Upper lobe of left lung (tissue), 6 donors: ENCODE results near the gene MAD1L1. TPM values are rescaled to one million over a fixed set of nuclear protein-coding genes. Genes with fewer than 3 reads are reported as not detected.

Experiments used
- ATAC-seq, 2 donors: fragments of 200-7000 bp; cut with Tn5 transposase; one replicate each; pipeline ENCODE4 v1.9.1; 2022; ENCODE audit warnings: mild to moderate bottlenecking in 2 of 2, moderate library complexity in 2 of 2; ENCODE audit not compliant: low FRiP score in 2 of 2
- DNase-seq, 2 donors: peaks; one replicate each; pipeline ENCODE4 v3.0.0-alpha.2; 2019 to 2020
- H3K27ac ChIP-seq, 4 donors: fragments of 200-600 bp; sonication (generic); one replicate each; pipeline ENCODE4 v1.5.1; 2016 to 2019
- H3K27me3 ChIP-seq, 4 donors: fragments of 200-600 bp; sonication (generic); one replicate each; pipeline ENCODE4 v1.5.1; 2017 to 2019
- H3K36me3 ChIP-seq, 4 donors: fragments of 200-600 bp; sonication (generic); one replicate each; pipeline ENCODE4 v1.5.1; 2016 to 2019
- H3K4me1 ChIP-seq, 4 donors: fragments of 200-600 bp; sonication (generic); one replicate each; pipeline ENCODE4 v1.5.1; 2018 to 2019
- H3K4me3 ChIP-seq, 4 donors: fragments of 200-600 bp; sonication (generic); one replicate each; pipeline ENCODE4 v1.5.1; 2017 to 2019; ENCODE audit warnings: mild to moderate bottlenecking in 2 of 4, moderate library complexity in 1 of 4
- H3K9me3 ChIP-seq, 4 donors: fragments of 200-600 bp; sonication (generic); one replicate each; pipeline ENCODE4 v1.5.1; 2018 to 2019
- EP300 ChIP-seq, 4 donors: sonication (generic); formaldehyde crosslinking; IDR thresholded peaks; one replicate each; pipeline ENCODE4 v1.5.1; 2017; ENCODE audit warnings: antibody characterized with exemption in 4 of 4, control low read depth in 2 of 4
- POLR2A ChIP-seq, 4 donors: fragments of 450-650 bp; IDR thresholded peaks; one replicate each; pipeline ENCODE4 v1.5.1; 2016 to 2017; ENCODE audit warnings: antibody characterized with exemption in 4 of 4, mild to moderate bottlenecking in 2 of 4
- POLR2AphosphoS5 ChIP-seq, 2 donors: sonication (generic); formaldehyde crosslinking; IDR thresholded peaks; one replicate each; pipeline ENCODE4 v1.5.1; 2017; ENCODE audit warnings: antibody characterized with exemption in 2 of 2
- WGBS, 2 donors: methylation state at CpG; one replicate each; pipeline ENCODE4 v1.1.5; 2017 to 2018; 5-methylcytosine and 5-hydroxymethylcytosine counted together
- total RNA-seq, 6 donors: library from RNA; depleted of rRNA in 4 of 6; stranded (reverse); fragments of >200 nt in 4 of 6; gene quantifications; one replicate each; pipeline versions ENCODE4 v1.1.0 to v1.2.1, GENCODE V29; 2016 to 2021
- TF ChIP-seq, protein P1 (sequence below), 6 experiments: fragments of 450-650 bp in 4 of 6; fragments of 200-600 bp in 2 of 6; sonication (generic) in 2 of 6; IDR thresholded peaks; one replicate each; pipeline ENCODE4 v1.5.1; 2016 to 2019; ENCODE audit warnings: antibody characterized with exemption in 6 of 6
- donor health status: DM: no; HTN: no; CAD: no; lungs with moderate emphysema.
- donor health status: DM: no; HTN: yes; CAD: no; lungs with severe emphysema.

MAD1L1 gene
- total RNA-seq, 6 donors from 2014 or later, result 40.6 to 364 (median 65.6) TPM

DNA sequence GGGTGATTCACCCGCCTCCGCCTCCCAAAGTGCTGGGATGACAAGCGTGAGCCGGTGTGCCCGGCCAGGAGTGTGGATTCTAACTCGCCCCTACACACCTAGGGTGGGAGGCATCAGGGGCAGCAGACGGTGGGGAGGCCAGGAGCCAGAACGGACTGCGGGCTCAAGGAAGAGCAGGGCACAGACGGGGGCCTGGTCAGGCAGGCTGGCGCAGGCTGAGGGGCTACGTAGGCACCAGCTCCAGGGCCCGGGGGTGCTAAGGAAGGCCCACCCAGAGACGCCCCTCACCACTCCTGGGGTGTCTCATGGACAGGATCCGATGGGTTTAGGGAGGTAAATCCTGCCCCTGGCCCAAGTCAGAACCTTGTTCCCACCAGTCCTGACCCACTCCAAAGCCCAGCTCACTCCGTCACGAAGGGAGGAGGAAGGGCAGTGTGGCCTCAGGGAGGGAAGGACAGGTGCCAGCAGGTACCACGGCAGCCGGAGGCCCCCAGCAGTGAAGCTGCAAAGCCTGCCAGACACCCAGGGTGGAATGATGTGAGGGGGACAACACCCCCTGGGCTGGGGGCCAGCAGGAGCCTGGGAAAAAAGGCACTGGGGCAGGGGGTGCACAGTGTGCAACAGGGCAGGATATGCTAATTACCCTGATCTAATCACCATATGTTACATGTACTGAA, 251.4 kb downstream of the MAD1L1 start:
- Histone ChIP-seq H3K27ac (no peak overlapping the region), H3K4me3 (no peak overlapping the region), H3K36me3 (peaks cover 0 to 19% (median 5%) of the 10 kb centered on the region in 4 donors), H3K27me3 (no peaks in the 10 kb centered on the region), H3K4me1 (no peaks in the 10 kb centered on the region), H3K9me3 (no peaks in the 10 kb centered on the region)
- ATAC-seq, result no peak
- DNase-seq, result no peak
- WGBS, 2 donors, result 91 to 92% methylated on average over 18 of the region's 19 CpGs
- TF ChIP-seq, protein P1, sequence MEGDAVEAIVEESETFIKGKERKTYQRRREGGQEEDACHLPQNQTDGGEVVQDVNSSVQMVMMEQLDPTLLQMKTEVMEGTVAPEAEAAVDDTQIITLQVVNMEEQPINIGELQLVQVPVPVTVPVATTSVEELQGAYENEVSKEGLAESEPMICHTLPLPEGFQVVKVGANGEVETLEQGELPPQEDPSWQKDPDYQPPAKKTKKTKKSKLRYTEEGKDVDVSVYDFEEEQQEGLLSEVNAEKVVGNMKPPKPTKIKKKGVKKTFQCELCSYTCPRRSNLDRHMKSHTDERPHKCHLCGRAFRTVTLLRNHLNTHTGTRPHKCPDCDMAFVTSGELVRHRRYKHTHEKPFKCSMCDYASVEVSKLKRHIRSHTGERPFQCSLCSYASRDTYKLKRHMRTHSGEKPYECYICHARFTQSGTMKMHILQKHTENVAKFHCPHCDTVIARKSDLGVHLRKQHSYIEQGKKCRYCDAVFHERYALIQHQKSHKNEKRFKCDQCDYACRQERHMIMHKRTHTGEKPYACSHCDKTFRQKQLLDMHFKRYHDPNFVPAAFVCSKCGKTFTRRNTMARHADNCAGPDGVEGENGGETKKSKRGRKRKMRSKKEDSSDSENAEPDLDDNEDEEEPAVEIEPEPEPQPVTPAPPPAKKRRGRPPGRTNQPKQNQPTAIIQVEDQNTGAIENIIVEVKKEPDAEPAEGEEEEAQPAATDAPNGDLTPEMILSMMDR (IDR thresholded peaks at IDR 0.05), result no peak
- TF ChIP-seq POLR2A (IDR thresholded peaks at IDR 0.05) (no peak), EP300 (IDR thresholded peaks at IDR 0.05) (no peak), POLR2AphosphoS5 (IDR thresholded peaks at IDR 0.05) (no peak)

DNA sequence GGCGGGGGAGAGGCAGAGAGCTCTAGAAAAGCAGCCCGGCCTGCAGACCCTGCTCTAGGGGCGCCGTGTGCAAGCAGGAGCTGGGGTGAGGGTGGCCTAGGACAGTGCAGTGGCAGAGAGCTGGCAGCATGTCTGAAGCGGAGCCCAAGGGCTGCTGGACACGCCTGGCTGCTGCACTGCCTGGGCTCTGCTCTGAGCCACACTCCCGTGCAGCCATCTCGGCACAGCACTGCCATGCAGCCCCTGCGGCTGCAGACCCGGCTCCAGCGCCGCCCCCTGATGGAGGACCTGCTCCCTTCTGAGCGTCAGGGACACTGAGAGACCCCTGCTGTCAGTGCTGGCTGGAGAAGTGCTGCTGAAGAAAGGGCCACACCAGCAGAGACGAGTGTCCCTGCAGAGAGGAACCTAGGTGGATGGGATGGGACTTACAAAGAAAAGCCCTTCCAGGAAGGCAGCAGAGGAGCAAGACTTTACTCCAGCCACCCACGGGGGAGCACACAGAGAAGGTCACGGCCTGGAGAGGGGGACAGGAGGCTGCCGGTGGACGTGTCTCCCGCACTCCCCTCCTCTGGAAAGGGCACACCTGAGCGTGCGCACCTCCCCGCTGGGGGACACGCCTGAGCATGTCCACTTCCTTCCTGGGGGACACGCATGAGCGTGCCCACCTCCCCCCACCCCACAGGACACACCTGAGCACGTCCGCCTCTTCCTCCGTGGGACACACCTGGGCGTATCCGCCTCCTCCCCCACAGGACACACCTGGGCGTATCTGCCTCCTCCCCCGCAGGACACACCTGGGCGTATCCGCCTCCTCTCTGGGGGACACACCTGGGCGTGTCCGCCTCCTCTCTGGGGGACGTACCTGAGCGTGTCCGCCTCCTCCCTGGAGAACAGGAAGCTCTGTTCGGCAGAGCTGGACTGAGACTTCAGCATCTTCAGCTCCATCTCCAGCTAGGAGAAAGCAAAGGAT, 252.9 kb downstream of the MAD1L1 start:
- no peak for TF ChIP-seq POLR2AphosphoS5 (IDR thresholded peaks at IDR 0.05)
- TF ChIP-seq EP300 (IDR thresholded peaks at IDR 0.05), result no peak
- no peak for TF ChIP-seq POLR2A (IDR thresholded peaks at IDR 0.05)
- TF ChIP-seq, protein P1 (IDR thresholded peaks at IDR 0.05), result no peak
- peak in 1 of 2 donors; percentile 63 for DNase-seq

DNA sequence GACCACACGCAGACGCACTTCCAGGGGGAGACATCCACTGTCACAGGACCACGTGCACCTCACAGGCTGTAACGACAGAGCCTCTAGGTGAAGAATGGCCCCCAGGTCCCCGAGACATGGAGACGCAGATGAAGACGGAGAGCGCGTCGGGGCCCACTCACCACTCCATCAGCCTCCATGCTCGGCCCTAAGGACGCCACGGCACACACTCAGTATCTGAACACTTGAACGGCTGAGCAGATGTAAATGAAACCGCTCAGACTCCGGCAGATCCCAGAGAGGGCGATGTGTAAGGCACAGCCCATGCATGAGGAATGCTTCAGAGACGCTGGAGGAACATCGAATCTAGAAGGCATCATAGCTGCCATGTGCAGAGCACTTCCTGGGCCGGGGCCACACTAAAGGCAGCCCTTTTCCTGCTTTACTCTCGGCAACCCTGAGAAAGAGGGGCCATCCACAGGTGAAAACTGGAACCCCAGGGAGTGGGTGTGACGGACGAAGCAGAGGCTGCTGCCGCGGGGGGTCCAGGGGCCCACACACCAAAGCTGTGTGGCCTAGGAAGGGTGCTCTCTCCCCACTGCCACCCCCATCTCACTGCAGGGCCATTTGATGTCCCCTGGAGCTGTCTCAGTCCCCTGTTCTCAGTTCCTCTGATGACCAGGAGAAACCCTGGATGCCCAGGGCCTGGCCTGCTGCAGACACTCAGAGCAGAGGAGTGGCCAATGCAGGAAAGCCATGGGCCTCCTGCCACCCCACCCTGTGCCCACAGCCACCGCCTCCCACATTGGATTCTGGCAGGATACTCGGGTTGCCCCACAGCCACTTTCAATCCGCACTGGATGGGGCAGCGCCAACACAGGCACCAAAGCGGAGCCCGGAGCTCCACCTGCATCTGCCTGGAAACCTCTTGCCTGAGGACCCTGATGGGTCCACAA, 253.8 kb downstream of the MAD1L1 start:
- H3K27ac ChIP-seq, result no peak overlapping the region
- H3K36me3 ChIP-seq, result peaks cover 0 to 26% (median 8%) of the 10 kb centered on the region in 4 donors
- no peaks in the 10 kb centered on the region for H3K27me3 ChIP-seq
- TF ChIP-seq EP300 (IDR thresholded peaks at IDR 0.05) (no peak), POLR2AphosphoS5 (IDR thresholded peaks at IDR 0.05) (no peak), POLR2A (IDR thresholded peaks at IDR 0.05) (no peak)
- TF ChIP-seq, protein P1 (IDR thresholded peaks at IDR 0.05), result no peak
- DNase-seq, result no peak
- no peaks in the 10 kb centered on the region for H3K4me1 ChIP-seq
- no peak for ATAC-seq
- no peaks in the 10 kb centered on the region for H3K9me3 ChIP-seq
- WGBS, 2 donors, result 98 to 99% methylated on average over 17 to 31 of the region's 31 CpGs
- H3K4me3 ChIP-seq, result no peak overlapping the region

More for the DNA sequence above, 252.9 kb downstream of the MAD1L1 start:
- Histone ChIP-seq H3K27ac (no peak overlapping the region), H3K4me3 (no peak overlapping the region), H3K9me3 (no peaks in the 10 kb centered on the region), H3K36me3 (peaks cover 0 to 26% (median 8%) of the 10 kb centered on the region in 4 donors), H3K4me1 (no peaks in the 10 kb centered on the region), H3K27me3 (no peaks in the 10 kb centered on the region)
- ATAC-seq, result peak; percentile 15 to 27
- 89 to 93% methylated on average over 30 to 40 of the region's 40 CpGs for WGBS, 2 donors

DNA sequence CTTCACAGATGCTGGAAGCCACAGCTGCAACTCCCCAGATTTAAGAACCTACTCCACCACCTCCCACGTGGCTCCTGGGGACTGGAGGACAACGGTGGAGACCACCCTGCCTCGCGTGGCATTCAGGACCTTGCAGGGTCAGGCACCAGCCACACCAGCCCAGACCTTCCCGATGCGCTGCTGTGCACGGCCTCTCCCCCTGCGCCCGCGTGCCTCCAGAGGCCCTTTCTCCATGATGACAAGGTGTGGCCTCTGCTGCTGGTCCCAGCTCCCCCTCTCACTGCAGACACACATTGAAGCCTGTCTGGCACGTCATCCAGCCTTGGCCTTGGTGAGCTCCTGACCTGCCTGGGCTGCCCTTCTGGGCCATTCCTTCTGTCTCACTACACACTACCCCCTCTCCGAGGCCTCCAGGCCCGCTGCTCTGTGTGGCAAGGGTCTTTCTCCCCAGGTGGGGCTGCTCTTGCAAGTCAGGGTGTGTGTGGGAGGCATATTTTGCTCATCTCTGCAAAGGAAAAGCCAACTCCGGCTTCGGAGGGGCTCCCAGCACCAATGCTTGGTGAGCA, 254.8 kb downstream of the MAD1L1 start:
- H3K36me3 ChIP-seq, result peaks cover 0 to 26% (median 8%) of the 10 kb centered on the region in 4 donors
- 94% methylated on average over 9 to 12 of the region's 15 CpGs for WGBS, 2 donors

More for the DNA sequence above, 254.8 kb downstream of the MAD1L1 start:
- TF ChIP-seq POLR2A (IDR thresholded peaks at IDR 0.05) (no peak), EP300 (IDR thresholded peaks at IDR 0.05) (no peak), POLR2AphosphoS5 (IDR thresholded peaks at IDR 0.05) (no peak)
- TF ChIP-seq, protein P1 (IDR thresholded peaks at IDR 0.05), result no peak
- ATAC-seq, result no peak
- H3K9me3 ChIP-seq, result no peaks in the 10 kb centered on the region
- no peak overlapping the region for H3K4me3 ChIP-seq
- DNase-seq, result no peak
- H3K4me1 ChIP-seq, result no peaks in the 10 kb centered on the region
- no peak overlapping the region for H3K27ac ChIP-seq
- no peaks in the 10 kb centered on the region for H3K27me3 ChIP-seq
